GM20000 (cell line): ENCODE data around the gene STX11.

Experiments
- DNase-seq: peaks from one replicate; pipeline ENCODE4 v3.0.0; 2012; ENCODE audit warnings: low spot score
- CTCF ChIP-seq: IDR thresholded peaks from 2 replicates; pipeline ENCODE4 v1.5.1; 2012; ENCODE audit warnings: mild to moderate bottlenecking, control low read depth; ENCODE audit errors: extremely low read depth, missing control alignments

The STX11 gene

GRCh38 chr6:144149894-144150709 lies at the start of gene STX11:
Gene STX11 (plus strand): TSS chr6:144150517. CDS start chr6:144186628, 36,111 bp downstream.
- peak; percentile 89 for DNase-seq
- TF ChIP-seq CTCF = no peak

DNA sequence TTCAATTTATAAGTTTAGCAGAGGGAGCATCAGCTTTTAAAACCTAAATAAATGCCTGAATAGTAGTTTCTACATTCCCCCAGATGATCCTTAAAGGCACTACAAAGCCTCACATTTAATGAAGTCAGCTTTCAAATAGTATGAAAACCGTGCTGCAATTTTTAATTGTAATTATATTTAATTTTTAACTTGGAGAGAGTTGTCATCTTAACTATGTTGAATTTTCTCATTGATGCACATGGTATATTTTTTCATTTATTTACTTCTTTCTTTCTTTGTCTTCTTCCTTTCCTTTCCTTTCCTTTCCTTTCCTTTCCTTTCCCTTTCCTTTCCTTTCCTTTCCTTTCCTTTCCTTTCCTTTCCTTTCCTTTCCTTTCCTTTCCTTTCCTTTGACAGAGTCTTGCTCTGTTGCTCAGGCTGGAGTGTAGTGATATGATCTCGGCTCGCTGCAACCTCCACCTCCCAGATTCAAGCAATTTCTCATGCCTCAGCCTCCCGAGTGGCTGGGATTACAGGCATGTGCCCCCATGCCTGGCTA lies 47.2 kb upstream of the STX11 start:
- no peak for DNase-seq
- no peak for TF ChIP-seq CTCF

GRCh38 chr6:144104488-144104887 lies 45.8 kb upstream of the STX11 start:
- no peak for TF ChIP-seq CTCF
- DNase-seq = no peak

GRCh38 chr6:144104898-144105487 lies 45.3 kb upstream of the STX11 start:
- peak; percentile 69 for DNase-seq
- peak; percentile 28 for TF ChIP-seq CTCF

- DNase-seq = no peak
- TF ChIP-seq CTCF = no peak
These were observed 44.1 kb upstream of the STX11 start for GRCh38 chr6:144106206-144106605.

GRCh38 chr6:144110210-144110609 lies 40.1 kb upstream of the STX11 start:
- no peak for TF ChIP-seq CTCF
- DNase-seq = no peak

GRCh38 chr6:144113366-144113765 lies 37.0 kb upstream of the STX11 start:
- no peak for TF ChIP-seq CTCF
- DNase-seq = no peak
